Measurements from ENCODE around the gene SNX30.

Gene SNX30

GRCh38 chr9:112852741-112853504, 102.4 kb downstream of the SNX30 start:
- in situ Hi-C loops (cut with HindIII; ENCODE audit: low sequenced_read_pairs), result no loop called here

- in situ Hi-C loops (cut with HindIII; ENCODE audit: low sequenced_read_pairs), result no loop called here
These were observed 103.5 kb downstream of the SNX30 start for GRCh38 chr9:112853882-112854585.

- in situ Hi-C loops (cut with HindIII; ENCODE audit: low sequenced_read_pairs), result no loop called here
These were observed 104.1 kb downstream of the SNX30 start for GRCh38 chr9:112854657-112855056.

DNA sequence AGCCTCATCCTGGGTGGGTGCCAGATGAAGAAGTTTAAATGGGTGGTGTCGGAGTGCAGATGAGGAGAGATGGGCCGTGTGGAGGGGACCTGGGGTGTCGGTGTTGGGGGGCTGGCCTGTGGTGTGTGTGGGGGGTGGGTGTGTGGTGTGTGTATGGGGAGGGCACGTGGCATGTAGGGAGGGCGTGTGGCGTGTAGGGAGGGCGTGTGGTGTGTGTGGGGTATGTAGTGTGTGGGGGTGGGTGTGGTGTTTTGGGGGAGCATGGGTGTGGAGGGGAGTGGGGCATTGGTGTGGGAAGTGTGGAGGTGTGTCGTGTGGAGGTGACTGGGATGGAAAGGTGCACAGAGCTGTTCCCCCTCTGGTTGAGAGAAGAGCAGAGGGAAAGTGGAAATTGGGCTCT, 105.6 kb downstream of the SNX30 start:
- in situ Hi-C loops (cut with HindIII; ENCODE audit: low sequenced_read_pairs), result no loop called here

GRCh38 chr9:112856843-112857242, 106.3 kb downstream of the SNX30 start:
- in situ Hi-C loops (cut with HindIII; ENCODE audit: low sequenced_read_pairs), result no loop called here

DNA sequence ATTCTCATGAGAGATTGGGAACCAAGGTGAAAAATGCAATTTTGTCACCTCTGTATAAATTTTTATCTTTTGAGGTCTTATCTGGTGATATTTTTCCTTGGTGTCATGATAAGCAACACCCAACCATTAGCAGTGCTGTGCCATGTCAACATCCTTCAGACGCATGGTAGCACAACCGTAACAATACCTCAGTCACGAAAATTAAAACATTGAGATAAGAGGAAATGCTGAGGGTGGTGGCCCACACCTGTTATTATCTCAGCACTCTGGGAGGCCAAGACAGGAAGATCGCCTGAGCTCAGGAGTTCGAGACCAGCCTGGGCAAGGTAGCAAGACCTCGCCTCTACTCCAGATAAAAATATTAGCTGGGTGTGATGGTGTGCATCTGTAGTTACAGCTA, 107.4 kb downstream of the SNX30 start:
- in situ Hi-C loops (cut with HindIII; ENCODE audit: low sequenced_read_pairs), result no loop called here

DNA sequence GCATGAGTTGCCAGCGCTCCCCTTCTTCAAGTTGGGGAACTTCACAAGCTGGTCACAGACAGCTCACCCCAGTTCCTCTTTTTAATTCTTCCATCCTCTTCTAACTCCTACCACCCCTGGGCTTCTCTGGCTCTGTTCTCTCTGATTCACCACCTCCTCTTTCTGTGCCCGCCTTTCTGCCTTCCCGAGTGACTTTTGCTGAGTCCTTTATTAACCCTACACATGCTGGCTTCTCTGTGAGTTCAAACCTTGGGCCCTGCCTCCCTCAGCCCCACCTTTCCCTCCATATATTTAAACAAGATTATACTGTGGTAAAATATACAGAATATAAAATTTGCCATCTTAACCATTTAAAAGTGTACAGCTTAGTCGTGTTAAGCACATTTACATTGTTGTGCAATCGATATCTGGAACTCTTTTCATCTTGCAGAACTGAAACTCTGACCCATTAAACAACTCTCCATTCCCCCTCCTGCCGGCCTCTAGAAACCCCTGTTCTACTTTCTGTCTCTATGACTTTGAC, 108.1 kb downstream of the SNX30 start:
- in situ Hi-C loops (cut with HindIII; ENCODE audit: low sequenced_read_pairs), result no loop called here

GRCh38 chr9:112860451-112860850, 109.9 kb downstream of the SNX30 start:
- in situ Hi-C loops (cut with HindIII; ENCODE audit: low sequenced_read_pairs), result no loop called here

DNA sequence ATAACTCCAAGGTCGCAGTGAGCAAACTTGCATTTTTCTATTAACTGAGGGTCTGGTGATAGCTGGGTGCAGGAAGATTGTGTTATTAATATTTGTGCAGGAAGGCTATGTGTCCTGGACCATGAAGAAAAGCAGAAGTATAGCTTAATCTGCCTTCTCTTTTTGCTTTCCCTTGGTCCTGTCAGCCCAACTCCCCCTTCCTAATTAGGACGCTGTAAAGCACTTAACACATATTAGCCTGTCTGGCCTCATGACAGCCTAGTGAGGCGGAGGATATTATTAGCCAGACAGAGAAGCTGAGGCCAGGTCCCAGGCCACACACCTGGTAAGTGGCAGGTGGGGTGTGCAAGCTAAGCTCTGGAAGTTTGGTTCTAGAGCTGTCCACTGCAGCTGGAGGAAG, 110.6 kb downstream of the SNX30 start:
- in situ Hi-C loops (cut with HindIII; ENCODE audit: low sequenced_read_pairs), result no loop called here

GRCh38 chr9:112861638-112862555, 111.3 kb downstream of the SNX30 start:
- in situ Hi-C loops (cut with HindIII; ENCODE audit: low sequenced_read_pairs), result no loop called here

DNA sequence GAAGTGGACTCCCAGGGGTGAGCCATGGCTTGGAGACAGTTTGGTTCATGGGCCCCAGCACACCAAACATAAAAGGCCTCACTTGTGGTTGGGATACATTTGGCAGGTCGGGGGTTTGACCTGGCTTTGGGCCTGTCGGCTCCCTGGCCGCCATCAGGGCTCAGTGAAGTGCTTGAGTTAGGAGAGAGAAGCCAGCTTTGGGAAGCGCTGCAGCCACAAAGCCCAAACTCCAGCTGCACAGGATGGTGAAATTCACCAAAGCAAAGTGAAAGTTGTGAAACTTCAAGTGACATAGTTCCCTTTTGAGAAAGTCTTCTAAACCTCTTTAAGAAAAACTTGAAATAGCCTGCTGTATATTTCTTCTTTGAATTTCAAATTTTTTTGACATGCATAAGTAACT, 112.7 kb downstream of the SNX30 start:
- in situ Hi-C loops (cut with HindIII; ENCODE audit: low sequenced_read_pairs), result no loop called here

DNA sequence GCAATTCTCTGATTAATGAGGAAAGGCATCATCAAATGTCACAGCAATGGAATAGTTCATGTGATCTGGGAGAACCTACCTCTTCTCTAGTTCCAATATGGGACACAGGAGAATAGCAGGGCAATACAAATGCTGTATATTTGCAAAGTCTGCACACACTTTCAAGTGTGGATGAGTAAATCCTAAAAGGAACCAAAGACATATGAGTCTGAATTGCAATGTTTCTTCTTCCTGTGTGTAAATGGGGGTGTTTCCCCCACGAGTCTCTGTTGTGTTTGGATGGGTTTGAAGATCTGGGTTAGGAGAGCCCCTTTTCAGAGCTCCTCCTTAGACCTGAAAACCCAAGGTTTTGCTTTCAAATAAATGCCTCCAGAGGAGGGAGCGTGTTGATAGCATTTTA, 113.2 kb downstream of the SNX30 start:
- in situ Hi-C loops (cut with HindIII; ENCODE audit: low sequenced_read_pairs), result no loop called here

DNA sequence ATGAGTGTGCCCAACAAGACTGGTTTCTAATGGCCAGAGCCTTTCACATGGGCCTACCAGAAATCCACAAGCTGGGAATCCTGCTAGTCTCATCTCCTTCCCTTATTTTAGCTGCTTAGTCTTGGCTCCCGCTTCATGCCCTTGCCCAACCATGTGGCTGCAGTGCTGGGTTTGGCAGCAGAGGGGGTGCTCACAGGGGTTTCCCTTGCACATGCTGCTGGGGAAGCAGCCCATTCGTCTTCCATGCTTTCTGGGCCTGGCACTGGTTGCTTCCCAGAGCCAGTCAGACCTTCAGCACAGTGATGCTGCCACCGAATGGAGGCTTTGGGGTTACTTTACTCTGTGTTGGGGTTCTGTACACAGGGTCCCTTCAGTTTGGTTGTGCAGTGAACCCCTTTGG, 113.8 kb downstream of the SNX30 start:
- in situ Hi-C loops (cut with HindIII; ENCODE audit: low sequenced_read_pairs), result no loop called here

DNA sequence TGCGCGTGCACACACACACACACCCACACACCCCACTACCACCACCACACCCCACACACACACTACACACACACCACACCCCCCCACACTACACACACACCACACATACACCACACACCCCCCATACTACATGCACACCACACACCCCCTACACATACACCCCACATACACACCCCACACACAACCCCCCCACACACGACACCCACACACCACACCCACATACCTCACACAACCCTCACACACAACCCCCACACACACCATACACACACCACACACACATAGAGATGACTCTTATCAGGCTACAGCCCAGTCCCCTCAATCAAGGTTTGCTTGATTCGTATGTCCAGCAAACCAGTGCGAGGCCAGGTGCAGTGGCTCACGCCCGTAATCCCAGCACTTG, 114.4 kb downstream of the SNX30 start:
- in situ Hi-C loops (cut with HindIII; ENCODE audit: low sequenced_read_pairs), result no loop called here

DNA sequence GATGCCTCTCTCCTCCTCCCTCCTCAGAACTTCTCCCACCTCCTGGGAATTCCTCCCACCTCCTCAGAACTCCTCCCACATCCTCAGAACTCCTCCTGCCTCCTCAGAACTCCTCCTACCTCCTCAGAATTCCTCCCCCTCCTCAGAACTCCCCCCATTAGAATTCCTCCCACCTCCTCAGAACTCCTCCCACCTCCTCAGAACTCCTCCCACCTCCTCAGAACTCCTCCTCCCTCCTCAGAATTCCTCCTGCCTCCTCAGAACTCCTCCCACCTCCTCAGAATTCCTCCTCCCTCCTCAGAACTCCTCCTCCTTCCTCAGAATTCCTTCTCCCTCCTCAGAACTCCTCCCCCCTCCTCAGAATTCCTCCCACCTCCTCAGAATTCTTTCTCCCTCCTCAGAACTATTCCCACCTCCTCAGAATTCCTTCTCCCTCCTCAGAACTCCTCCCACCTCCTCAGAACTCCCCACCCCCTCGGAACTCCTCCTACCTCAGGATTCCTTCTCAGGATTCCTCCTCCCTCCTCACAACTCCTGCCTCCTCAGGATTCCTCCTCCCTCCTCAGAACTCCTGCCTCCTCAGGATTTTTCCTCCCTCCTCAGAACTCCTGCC, 116.2 kb downstream of the SNX30 start:
- in situ Hi-C loops (cut with HindIII; ENCODE audit: low sequenced_read_pairs), result no loop called here

DNA sequence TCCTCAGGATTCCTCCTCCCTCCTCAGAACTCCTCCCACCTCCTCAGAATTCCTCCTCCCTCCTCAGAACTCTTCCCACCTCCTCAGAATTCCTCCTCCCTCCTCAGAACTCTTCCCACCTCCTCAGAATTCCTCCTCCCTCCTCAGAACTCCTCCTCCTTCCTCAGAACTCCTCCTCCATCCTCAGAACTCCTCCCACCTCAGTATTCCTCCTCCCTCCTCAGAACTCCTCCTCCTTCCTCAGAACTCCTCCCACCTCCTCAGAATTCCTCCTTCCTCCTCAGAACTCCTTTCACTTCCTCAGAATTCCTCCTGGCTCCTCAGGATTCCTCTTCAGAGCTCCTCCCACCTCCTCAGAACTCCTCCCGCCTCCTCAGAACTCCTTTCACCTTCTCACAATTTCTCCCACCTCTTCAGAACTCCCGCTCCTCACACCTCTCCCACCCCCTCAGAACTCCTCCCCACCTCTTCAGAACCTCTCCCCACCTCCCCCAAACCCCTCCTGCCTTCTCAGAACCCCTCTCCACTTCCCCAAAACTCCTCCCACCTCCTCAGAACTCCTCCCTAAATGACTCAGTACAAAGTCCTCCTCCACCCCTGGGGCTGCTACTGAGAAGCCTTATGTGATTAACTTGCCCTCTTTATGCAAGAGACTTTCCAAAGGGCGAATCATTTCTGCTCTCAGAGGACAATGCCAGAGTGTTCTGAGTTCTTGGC, 116.9 kb downstream of the SNX30 start:
- in situ Hi-C loops (cut with HindIII; ENCODE audit: low sequenced_read_pairs), result no loop called here

DNA sequence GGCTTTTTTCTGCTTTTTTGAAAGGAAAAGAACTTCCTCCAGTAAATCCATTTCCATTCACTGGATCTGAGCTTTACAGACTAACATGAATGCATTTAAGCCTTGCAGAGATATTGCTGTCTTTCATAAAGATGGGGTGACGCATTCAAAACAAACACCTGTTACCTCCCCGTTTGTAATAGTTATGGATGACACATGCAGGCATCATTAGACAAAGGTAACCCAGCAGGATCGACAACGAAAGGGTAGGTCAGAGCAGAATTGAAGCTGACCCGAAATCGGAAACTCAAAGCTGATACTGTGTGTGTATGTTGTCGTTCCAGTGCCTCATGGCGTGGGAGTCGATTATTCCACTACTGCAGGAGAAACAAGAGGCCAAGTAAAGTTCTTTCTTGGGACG, 117.9 kb downstream of the SNX30 start:
- in situ Hi-C loops (cut with HindIII; ENCODE audit: low sequenced_read_pairs), result no loop called here

DNA sequence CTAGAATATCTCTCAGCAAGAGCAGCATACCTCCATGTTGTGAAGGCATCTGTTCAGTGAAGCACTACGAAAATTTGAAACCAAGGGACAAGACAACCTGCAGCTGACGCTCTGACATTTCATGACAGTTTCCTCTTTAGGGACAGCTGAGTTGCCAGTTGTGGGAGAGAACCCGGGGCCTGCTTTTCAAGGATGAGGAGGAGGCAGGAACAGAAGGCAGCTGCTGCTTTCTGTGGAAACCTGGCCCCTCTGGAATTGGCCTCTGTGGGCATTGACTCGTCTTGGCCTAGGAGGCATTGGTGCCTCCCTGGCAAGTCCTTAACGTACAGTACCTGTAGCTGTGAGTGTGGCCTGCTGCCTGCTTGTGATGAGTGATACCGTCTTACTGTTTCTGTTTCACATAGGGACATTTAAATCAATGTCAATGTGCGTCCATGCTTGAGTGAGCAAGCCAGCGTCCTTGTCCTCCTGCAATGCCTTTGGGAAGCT, 118.5 kb downstream of the SNX30 start:
- in situ Hi-C loops (cut with HindIII; ENCODE audit: low sequenced_read_pairs), result no loop called here

DNA sequence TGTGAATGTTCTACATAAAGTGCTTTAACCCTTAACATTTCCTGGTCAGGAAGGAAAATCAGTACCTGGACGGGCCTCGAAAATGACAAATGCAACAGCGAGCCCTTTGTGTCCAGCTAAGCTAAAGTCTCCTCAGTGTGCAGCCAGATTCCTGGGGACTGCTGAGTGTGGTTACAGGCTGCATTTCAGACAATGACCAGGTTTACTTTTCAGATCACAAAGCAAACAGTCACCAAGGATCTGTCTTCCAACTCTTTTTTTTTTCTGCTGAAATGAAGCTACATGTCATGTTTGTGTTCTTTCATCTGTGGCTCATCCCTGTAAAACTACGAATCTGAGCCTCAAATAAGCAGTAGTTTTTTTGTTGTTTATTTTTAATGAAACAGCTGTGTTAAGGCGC, 119.4 kb downstream of the SNX30 start:
- in situ Hi-C loops (cut with HindIII; ENCODE audit: low sequenced_read_pairs), result no loop called here

DNA sequence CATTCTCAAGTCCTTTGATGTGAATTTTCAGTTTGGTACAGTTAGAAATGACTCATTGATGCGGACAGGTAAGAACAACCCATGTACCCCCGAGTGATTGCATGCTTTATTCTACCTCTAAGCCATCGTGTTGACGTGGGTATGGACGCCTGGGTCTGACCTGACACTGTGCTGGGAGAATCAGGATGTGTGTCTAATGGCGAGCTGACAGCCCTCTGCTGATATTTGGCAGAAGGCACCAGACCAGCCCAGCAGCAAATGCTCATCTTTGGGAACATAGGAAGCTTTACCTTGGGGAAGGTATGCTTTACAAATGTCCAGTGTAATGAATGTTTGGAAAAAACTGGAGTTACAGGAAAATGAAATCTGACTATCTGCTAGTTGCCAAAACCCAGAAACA, 120.0 kb downstream of the SNX30 start:
- in situ Hi-C loops (cut with HindIII; ENCODE audit: low sequenced_read_pairs), result no loop called here

Data from endothelial cell of hepatic sinusoid (primary cell).